ENCODE data around the gene OLIG3. TPM values are rescaled to one million over a fixed set of nuclear protein-coding genes. Genes with fewer than 3 reads are reported as not detected.

The OLIG3 gene
- total RNA-seq, 2 experiments from 2014 or later: 0.10 to 0.21 TPM

DNA sequence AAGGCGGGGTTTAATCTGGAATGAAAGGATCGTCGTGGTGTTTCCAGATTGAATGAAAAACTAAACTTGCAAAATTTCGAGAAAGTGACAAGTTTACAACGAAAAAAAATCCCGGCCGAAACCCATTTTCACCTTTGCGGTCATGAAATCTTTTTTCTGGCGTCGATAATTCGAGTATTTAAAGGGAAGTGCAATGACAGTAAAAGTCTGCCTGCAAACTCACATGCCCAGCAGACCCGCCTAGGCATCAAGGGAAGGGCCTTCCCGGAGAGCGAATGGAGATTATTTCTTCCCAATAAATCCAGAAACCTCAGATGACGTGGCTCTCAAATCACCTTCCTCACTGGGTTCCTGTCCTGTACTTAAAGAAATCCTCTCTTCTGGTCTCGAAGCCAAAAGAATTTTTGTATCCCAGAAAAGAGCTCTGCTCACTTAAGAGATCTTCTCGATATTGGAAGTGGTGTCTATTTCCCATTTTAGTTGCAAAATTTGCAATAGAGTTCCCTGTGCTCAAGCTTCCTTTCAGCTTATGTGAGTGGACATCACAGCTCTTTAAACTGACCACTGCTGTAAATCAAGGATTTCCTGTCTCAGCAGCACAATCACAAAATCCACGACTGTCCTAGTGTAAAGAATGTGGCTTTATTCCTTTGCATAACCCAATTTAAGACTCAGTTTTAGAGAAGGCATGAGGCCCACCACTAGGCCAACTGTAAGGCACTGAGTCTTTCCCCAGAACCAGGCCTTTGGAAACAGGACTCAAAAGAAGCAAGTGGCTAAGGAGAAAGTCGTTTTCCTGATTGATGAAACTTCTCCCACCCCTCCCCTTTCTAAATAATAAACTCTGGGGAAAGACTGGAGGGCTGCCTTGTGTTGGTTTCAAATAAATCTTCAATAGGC lies 3.9 kb downstream of the OLIG3 start:
- H3K9me3 Mint-ChIP-seq: no peaks in the 10 kb centered on the region
- no peak for DNase-seq
- no peak overlapping the region for H3K4me3 Mint-ChIP-seq
- no peak overlapping the region for H3K27ac Mint-ChIP-seq
- peaks cover 99% of the 10 kb centered on the region for H3K27me3 Mint-ChIP-seq
- peaks cover 53% of the 10 kb centered on the region for H3K4me1 Mint-ChIP-seq
- no peaks in the 10 kb centered on the region for H3K36me3 Mint-ChIP-seq

DNA sequence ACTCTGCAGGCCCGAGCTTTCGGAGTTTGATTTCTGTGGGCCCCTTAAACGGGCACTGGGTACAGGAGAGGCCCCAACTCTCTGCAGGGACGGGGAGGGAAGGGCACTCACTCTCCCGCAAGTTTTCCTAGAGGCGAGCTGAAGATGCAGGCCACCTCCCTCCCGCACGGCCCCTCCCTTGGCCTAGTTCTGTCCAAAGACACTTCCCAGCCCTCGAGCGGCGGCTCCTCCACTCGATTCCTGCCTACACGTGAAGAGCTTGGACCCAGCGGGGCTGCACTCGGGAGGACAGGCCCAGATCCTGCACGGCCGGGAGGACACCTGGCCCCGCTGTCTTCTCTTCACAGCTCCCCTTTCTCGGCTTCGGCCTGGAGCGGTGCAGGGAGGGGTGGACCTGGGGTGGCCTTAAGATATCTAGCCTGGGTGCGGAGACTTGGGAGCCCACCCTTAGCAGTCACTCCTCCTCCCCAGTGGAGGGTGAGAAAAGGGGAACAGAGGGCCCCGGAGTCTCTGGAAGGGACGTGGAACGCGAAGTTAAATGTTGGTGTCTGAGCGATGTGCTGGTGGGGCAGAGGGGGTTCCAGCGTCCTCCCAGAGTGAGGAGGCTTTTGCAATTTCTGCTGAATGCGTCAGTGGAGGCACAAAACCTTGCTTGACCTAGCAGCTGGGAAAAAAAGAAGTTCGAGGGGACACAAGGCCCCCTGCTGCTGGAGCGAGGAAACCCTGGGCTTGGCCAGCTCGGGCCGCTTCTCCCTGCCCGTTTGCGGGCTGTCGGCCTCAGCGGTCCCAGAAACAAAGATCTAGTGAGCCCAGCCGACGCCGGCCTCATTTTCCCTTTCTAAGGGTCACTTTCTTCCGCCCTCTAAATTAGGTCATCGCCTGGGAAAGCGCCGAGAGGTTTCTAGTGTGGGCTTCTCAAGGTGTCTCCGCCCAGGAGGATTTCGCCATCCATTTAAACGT lies 4.9 kb downstream of the OLIG3 start:
- H3K27ac Mint-ChIP-seq: no peak overlapping the region
- H3K27me3 Mint-ChIP-seq: peaks cover 95% of the 10 kb centered on the region
- no peaks in the 10 kb centered on the region for H3K9me3 Mint-ChIP-seq
- H3K4me1 Mint-ChIP-seq: peaks cover 44% of the 10 kb centered on the region
- DNase-seq: no peak
- no peaks in the 10 kb centered on the region for H3K36me3 Mint-ChIP-seq
- H3K4me3 Mint-ChIP-seq: no peak overlapping the region

DNA sequence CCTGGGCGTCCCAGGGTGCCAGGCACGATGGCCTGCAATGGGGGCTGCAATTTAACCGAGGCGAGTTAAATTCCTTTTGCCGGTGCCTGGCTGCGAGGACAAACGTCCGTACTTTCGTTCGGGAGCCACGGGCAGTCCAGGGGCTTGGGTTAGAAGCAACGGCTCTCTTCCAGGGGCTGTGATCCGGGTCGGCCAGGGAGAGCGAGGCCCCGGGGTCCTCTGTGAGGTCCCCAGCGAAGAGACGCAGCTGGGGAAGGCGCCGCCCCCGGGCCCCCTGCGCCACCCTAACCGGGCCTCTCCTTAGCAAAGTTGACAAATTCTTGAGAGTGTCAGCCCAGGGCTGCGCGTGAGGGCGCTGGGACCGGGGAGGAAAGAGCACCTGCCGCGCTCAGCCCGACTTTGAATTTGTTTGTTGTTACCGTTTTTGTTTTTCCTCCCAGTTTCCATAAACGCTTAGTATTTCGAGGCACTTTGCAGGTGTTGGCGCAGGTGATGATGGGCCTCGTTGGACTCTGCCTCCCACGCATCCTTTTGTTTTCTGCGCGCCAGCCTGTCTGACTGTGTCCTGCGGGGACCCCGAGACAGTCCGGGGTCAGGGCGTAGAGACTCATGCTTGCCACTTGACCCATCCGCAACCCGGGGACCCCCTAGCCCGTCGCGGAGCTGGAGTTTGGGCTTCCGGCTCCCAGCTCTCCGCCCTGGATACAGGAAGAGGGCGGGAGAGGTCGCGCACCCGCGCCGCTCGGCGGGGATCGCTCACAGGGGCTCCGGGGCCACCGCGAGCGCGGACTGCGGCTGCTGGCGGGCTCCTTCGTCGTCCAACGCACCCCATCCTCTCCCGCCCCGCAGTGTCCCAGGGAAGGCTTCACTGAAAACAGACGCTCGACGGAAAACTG lies 5.8 kb downstream of the OLIG3 start:
- peak overlapping the region; percentile 54 for H3K4me3 Mint-ChIP-seq
- no peak overlapping the region for H3K27ac Mint-ChIP-seq
- no peak for DNase-seq
- no peaks in the 10 kb centered on the region for H3K9me3 Mint-ChIP-seq
- no peaks in the 10 kb centered on the region for H3K36me3 Mint-ChIP-seq
- H3K4me1 Mint-ChIP-seq: peaks cover 37% of the 10 kb centered on the region
- H3K27me3 Mint-ChIP-seq: peaks cover 94% of the 10 kb centered on the region

DNA sequence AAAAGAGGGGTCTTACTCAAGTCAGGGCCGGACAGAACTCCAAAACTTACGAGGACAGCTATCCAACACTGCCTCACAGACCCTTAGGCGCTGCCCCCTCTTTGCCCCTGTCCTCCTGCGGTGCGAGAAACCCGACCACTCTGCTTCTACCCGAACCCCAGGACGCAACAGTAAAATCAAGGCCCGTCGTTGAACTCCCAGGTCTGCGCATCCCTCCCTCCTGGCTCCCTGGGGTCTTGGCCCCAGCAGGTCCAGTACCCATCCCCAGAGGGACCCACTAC lies 6.4 kb downstream of the OLIG3 start:
- H3K27me3 Mint-ChIP-seq: peaks cover 92% of the 10 kb centered on the region
- no peak overlapping the region for H3K27ac Mint-ChIP-seq
- no peak overlapping the region for H3K4me3 Mint-ChIP-seq
- H3K36me3 Mint-ChIP-seq: no peaks in the 10 kb centered on the region
- peaks cover 35% of the 10 kb centered on the region for H3K4me1 Mint-ChIP-seq
- DNase-seq: no peak
- H3K9me3 Mint-ChIP-seq: no peaks in the 10 kb centered on the region

DNA sequence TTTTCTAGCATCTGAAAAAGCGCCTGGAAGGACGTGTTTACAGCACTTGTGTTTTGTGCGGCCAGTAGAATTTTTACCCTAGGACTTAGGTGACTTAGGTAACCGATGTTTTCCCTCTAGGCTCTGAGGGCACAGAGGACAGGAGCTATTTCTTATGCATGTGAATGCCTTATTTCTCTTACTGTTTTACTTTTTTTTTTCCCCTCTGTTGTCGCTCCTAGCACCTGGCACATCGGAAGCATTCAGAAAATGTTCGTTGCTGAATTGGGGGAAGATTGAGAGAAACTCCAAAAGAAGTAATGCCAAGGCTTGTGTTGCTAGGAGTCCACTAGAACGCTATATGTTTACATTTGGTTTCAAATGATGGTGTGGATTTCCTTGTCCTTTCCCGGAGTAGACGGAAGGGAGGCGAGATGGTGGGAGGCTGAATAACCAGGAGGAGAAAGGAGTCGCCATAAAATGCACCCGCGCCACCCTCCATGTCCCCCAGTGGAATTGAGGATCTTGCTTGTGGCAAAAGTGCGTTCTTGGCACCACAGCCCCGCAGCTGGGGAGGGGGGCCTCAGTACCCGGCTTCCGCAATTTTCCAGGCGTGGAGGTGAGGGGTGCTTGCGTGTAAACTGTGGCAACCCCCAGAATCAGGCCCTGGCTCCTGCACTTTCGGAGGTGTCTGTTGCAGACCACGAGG lies 6.9 kb downstream of the OLIG3 start:
- Mint-ChIP-seq H3K4me3 (no peak overlapping the region), H3K27ac (no peak overlapping the region), H3K27me3 (peaks cover 87% of the 10 kb centered on the region), H3K9me3 (no peaks in the 10 kb centered on the region), H3K36me3 (no peaks in the 10 kb centered on the region), H3K4me1 (peaks cover 30% of the 10 kb centered on the region)
- no peak for DNase-seq

DNA sequence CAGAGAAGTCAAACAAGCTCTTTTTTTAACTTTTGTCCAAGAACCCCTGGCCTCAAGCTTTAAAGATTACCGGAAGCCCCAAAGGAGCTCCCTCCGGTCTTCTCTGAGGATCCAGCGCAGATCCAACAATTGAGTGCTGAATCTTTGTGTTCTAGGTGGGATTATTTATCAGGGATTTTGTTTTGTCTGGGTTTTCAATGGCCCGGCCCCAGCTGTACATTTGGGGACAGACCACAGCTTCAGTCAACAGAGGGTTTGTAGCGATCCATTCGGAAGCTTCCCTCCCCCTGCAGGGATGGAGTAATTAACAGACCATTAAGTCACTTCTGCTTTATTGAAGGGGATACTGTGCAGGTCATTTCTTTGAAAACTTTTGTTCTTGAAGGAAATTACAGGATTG lies 7.8 kb downstream of the OLIG3 start:
- H3K4me3 Mint-ChIP-seq: no peak overlapping the region
- H3K27me3 Mint-ChIP-seq: peaks cover 78% of the 10 kb centered on the region
- no peak for DNase-seq
- peaks cover 23% of the 10 kb centered on the region for H3K4me1 Mint-ChIP-seq
- H3K9me3 Mint-ChIP-seq: no peaks in the 10 kb centered on the region
- H3K36me3 Mint-ChIP-seq: no peaks in the 10 kb centered on the region
- H3K27ac Mint-ChIP-seq: no peak overlapping the region

DNA sequence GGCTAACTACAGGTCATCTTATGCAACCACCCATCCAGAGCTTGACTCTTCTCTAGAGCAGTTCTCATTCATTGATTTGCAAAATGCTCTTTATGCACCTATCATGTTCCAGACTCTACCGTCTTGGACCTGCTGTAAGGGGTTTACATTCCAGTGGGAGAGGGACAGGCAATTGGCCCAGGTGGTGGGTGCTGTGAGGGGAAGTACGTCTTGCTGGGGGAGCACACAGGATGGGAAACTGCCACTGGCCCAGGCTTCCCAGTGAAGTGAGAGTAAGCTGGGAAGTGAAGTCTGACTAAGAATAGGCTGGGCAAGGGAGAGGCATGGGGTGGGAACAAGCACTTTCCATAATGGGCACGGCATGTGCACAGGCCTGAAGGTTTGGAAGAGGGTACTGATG lies 13.8 kb downstream of the OLIG3 start:
- DNase-seq: no peak
- Mint-ChIP-seq H3K9me3 (no peaks in the 10 kb centered on the region), H3K36me3 (no peaks in the 10 kb centered on the region), H3K4me1 (no peaks in the 10 kb centered on the region), H3K4me3 (no peak overlapping the region), H3K27ac (no peak overlapping the region), H3K27me3 (peaks cover 35% of the 10 kb centered on the region)

DNA sequence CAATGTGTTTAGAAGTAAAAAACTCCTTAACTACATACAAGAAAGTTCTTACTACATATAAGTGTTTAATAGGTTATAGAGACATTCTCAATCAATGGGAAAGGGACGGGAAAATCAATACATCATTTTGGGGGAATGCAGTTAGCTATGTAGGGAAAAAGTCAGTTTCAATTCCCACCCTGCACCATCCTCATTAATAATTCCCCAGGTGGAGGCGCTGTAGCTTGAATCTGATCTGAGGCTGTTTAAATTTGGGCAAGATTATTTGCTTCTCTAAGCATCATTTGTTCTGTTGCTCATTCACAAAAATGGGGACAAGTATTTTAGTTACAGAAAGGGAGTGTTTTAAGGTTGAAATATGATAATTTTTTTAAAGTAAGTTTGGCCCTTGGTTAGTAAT lies 19.1 kb downstream of the OLIG3 start:
- no peak overlapping the region for H3K27ac Mint-ChIP-seq
- H3K27me3 Mint-ChIP-seq: peaks cover 37% of the 10 kb centered on the region
- H3K4me1 Mint-ChIP-seq: no peaks in the 10 kb centered on the region
- DNase-seq: no peak
- H3K36me3 Mint-ChIP-seq: no peaks in the 10 kb centered on the region
- no peaks in the 10 kb centered on the region for H3K9me3 Mint-ChIP-seq
- H3K4me3 Mint-ChIP-seq: no peak overlapping the region

DNA sequence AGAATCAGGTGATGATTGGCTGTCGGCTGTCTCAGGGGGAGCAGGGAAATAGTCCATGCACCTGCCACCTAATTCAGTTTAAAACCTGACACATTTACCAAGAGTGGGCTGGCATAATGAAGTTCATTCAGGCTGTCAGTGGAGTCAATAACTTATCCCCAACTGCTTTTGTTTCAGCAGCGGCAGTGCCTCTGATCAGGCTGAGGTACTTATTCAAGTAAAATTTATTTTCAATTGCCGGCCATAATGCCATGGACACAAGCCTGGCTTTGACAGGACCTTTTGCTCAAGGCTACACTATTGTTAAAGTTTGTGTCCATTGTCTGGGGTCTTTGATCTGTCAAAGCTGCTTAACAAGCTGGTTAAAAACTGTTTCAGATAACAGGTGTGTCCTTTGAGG lies 20.6 kb downstream of the OLIG3 start:
- no peak overlapping the region for H3K4me3 Mint-ChIP-seq
- H3K27me3 Mint-ChIP-seq: peaks cover 34% of the 10 kb centered on the region
- no peaks in the 10 kb centered on the region for H3K9me3 Mint-ChIP-seq
- no peak overlapping the region for H3K27ac Mint-ChIP-seq
- no peaks in the 10 kb centered on the region for H3K36me3 Mint-ChIP-seq
- no peaks in the 10 kb centered on the region for H3K4me1 Mint-ChIP-seq
- no peak for DNase-seq

DNA sequence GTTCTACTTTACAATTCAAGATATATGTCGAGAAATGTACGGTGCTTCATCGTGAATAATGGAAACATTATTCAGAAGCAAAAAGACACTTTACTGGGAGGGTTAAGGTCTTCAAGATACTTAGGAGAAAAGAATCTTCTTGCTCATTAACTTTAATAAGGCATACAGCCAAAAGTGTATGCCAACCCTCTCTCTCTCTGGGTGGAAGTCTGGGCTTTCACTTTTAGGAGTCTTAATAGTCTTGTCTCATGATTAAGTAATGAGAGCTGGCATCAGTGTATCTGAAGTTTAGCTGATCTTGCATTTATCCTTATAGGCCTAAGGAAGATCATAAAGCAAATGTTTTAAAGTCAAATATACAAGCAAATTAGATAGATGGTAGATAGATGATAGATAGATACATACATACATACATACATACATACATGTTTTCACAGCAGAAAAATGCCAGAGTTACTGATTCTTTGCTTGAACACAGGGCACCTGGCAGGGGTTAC lies 21.5 kb downstream of the OLIG3 start:
- no peak overlapping the region for H3K27ac Mint-ChIP-seq
- no peaks in the 10 kb centered on the region for H3K9me3 Mint-ChIP-seq
- no peak for DNase-seq
- no peaks in the 10 kb centered on the region for H3K36me3 Mint-ChIP-seq
- no peaks in the 10 kb centered on the region for H3K4me1 Mint-ChIP-seq
- peaks cover 34% of the 10 kb centered on the region for H3K27me3 Mint-ChIP-seq
- no peak overlapping the region for H3K4me3 Mint-ChIP-seq

DNA sequence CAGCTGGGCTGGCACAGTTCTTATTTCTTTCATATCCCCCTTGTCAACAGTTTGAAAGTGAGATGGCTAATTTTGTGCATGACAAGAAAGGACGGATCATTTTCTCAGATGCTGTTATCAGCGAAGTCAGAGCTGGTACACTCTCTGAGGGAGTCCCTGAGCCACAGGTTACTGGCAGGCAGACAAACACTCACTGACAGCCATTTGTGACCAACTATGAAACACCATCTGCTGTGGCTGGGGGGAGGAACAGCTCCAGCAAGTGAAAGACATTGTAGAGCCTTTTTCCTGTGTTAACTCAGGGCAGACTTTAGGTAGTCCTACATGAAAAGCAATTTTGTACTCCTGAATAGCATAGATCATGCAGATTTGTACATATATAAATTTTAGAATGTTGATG lies 22.2 kb downstream of the OLIG3 start:
- Mint-ChIP-seq H3K4me1 (no peaks in the 10 kb centered on the region), H3K36me3 (no peaks in the 10 kb centered on the region), H3K27me3 (peaks cover 40% of the 10 kb centered on the region), H3K4me3 (no peak overlapping the region), H3K27ac (no peak overlapping the region), H3K9me3 (no peaks in the 10 kb centered on the region)
- no peak for DNase-seq

DNA sequence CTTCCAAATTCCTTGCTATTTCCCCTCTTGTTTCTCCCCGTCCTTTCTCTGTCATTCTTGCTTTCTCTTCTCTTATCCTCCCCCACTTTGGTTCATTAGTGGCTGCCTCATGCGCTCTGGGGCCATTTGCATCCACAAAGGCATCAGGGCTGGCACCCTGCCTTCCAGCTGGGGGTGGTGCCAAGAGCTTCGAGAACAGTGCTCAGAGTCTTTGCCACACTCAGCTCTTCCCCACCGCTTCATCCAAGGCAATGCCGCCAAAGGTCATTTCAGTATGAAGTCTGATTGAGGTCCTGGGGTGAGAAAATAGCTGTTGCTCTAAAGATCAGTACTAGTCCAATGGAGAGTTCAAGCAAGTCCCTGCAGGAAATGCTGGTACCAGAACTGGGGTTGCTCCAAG lies 22.7 kb downstream of the OLIG3 start:
- no peaks in the 10 kb centered on the region for H3K9me3 Mint-ChIP-seq
- H3K4me1 Mint-ChIP-seq: no peaks in the 10 kb centered on the region
- H3K27ac Mint-ChIP-seq: no peak overlapping the region
- H3K4me3 Mint-ChIP-seq: no peak overlapping the region
- no peaks in the 10 kb centered on the region for H3K36me3 Mint-ChIP-seq
- H3K27me3 Mint-ChIP-seq: peaks cover 40% of the 10 kb centered on the region
- DNase-seq: no peak

DNA sequence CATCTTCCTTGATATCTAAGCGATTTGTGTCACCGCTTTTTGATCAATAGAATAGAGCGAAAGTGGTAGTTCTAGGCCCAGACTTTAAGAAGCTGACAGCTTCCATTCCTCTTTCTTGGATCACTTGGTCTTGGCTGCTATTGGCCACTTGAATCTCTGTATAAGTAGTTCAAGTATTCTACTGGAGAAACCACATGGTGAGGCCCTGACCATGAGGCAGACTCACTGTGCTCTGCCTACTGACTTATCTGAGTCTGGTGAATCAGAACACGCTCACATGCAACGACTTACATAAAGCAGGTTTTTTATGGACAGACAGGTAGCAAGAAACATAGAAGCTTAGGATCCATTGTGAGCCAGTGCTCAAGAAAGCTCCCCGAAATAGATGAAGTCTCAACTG lies 27.0 kb downstream of the OLIG3 start:
- Mint-ChIP-seq H3K27ac (no peak overlapping the region), H3K36me3 (no peaks in the 10 kb centered on the region), H3K27me3 (peaks cover 25% of the 10 kb centered on the region), H3K4me1 (no peaks in the 10 kb centered on the region), H3K4me3 (no peak overlapping the region), H3K9me3 (no peaks in the 10 kb centered on the region)
- no peak for DNase-seq

DNA sequence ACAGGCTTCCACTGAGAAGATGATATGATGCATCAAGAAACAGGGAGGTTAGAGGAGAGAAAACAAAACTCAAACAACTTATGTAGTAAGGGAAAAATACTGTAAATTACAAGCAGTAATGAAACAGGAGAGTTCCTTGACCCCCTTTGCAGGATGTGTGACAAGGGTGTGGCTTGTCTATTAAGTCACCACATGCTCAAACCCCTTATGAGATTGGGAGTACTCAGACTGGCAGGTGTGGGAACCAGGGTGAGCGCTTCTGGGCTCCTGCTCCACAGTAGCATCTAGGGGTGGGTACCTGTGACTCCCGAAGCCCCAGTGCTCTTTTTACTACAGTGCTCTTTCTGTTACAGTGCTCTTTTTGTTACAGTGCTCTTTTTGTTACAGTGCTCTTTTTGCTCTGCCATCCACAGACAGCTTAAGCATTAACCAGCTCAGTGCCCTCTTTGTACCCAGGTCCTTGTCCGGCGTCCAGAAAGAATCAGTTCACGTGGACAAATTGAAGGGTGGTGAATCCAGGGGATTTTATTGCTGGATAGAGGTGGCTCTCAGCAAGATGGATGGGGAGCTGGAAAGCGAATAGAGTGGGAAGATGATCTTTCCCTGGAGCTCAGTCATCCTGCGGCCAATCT lies 28.7 kb downstream of the OLIG3 start:
- Mint-ChIP-seq H3K9me3 (no peaks in the 10 kb centered on the region), H3K27me3 (peaks cover 14% of the 10 kb centered on the region), H3K4me3 (no peak overlapping the region), H3K36me3 (no peaks in the 10 kb centered on the region), H3K4me1 (no peaks in the 10 kb centered on the region), H3K27ac (no peak overlapping the region)
- no peak for DNase-seq
